ENCODE measurements around the gene NPC1.

Gene NPC1

DNA sequence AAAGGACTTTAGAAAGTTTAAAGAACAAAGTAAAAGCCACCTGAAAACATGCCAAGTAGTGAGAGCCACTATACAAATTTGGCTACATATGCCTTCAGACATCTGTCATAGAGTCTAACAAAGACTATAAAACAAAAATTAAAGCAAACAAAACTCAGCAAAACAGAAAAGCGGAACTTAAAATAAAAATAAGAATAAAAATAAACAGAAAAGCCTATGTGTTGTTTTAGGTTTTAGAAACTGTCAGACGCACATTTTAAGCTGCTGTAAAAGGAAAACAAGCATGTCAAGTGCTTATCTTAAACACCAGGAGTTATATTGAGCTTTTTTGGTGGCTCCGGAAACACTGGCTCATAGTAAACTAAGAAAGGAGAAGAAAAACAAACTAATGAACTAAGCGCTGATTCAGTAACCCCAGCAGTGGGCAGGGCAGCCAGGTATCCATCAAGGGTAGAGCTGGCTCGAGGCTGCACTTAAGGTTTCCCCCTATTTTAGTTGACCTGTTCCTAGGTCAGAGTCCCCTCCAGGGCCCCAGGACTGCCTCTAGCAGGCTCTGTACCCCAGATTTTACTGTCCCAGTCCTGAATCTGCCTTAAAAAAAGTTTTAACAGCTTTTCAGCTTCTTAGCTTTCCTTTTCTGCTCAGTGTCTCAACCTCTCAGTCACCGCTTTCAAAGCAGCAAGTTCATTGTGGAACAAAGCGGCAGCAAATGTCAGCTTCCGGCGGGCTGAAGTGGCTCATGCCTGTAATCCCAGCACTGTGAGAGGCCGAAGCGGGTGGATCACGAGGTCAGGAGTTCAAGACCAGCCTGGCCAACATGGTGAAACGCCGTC is 98.4 kb downstream of the NPC1 start:
- Histone ChIP-seq H3K27ac (peak overlapping the region; percentile 82 to 88), H3K4me3 (peak overlapping the region; percentile 43)
- TF ChIP-seq CTCF (IDR thresholded peaks at IDR 0.05), result no peak
- no peak for DNase-seq (ENCODE audit: low spot score)

- TF ChIP-seq CTCF (IDR thresholded peaks at IDR 0.05), result no peak
- Histone ChIP-seq H3K27ac (no peak overlapping the region), H3K4me3 (no peak overlapping the region)
- no peak for DNase-seq (ENCODE audit: low spot score)
Measured at GRCh38 chr18:23485386-23485785, 100.9 kb downstream of the NPC1 start.

GRCh38 chr18:23484561-23485182 is 101.6 kb downstream of the NPC1 start:
- DNase-seq (ENCODE audit: low spot score), result no peak
- Histone ChIP-seq H3K4me3 (no peak overlapping the region), H3K27ac (no peak overlapping the region)
- TF ChIP-seq CTCF (IDR thresholded peaks at IDR 0.05), result no peak
